Thyroid gland (tissue), 4 donors: ENCODE measurements around the gene DNAH8.

ENCODE experiments used
- POLR2A ChIP-seq, 2 donors: fragments of 450-650 bp; IDR thresholded peaks; one replicate each; pipeline ENCODE4 v1.6.1; 2017; ENCODE audit warnings: antibody characterized with exemption in 2 of 2, mild to moderate bottlenecking in 2 of 2, moderate library complexity in 1 of 2
- TF ChIP-seq, protein P1 (sequence below), 6 experiments: fragments of 200-600 bp in 3 of 6; fragments of 450-650 bp in 3 of 6; sonication (generic) in 3 of 6; IDR thresholded peaks; one replicate each; pipeline ENCODE4 v1.5.1; 2016 to 2019; ENCODE audit warnings: antibody characterized with exemption in 6 of 6, mild to moderate bottlenecking in 2 of 6, inconsistent platforms in 1 of 6, moderate library complexity in 1 of 6

DNA sequence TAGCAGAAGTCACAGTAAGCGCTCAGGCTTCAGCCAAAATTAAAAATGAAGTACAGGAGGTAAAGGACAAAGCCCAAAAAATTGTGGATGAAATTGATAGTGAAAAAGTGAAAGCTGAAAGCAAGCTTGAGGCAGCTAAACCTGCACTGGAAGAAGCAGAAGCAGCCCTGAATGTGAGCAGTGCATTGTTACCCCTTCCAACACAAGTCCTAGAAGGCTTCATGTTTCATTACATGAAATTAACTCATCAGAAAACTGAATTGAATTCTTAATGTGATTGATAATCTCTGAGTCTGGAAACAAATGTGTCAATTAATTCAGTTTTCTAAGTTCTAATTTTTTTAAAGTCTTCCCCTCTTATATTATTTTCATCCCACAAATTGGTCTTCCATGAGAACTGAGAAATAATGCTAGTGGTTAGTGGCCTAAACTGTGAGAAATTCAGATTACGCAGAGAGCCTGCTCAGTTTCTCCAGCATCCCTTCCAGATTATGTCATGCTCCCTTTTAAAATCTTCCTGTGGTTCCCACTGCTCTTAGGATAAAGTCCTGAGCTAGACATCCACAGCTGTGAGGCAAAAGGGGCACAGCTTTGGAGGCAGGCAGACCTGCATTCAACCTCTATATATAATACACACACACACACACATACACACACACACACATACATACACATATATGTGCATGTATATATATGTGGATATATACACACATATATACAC is 200.3 kb downstream of the DNAH8 start:
- TF ChIP-seq, protein P1, sequence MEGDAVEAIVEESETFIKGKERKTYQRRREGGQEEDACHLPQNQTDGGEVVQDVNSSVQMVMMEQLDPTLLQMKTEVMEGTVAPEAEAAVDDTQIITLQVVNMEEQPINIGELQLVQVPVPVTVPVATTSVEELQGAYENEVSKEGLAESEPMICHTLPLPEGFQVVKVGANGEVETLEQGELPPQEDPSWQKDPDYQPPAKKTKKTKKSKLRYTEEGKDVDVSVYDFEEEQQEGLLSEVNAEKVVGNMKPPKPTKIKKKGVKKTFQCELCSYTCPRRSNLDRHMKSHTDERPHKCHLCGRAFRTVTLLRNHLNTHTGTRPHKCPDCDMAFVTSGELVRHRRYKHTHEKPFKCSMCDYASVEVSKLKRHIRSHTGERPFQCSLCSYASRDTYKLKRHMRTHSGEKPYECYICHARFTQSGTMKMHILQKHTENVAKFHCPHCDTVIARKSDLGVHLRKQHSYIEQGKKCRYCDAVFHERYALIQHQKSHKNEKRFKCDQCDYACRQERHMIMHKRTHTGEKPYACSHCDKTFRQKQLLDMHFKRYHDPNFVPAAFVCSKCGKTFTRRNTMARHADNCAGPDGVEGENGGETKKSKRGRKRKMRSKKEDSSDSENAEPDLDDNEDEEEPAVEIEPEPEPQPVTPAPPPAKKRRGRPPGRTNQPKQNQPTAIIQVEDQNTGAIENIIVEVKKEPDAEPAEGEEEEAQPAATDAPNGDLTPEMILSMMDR (IDR thresholded peaks at IDR 0.05), result no peak
- TF ChIP-seq POLR2A (IDR thresholded peaks at IDR 0.05), result no peak
